Endothelial cell of hepatic sinusoid (primary cell): ENCODE results near the gene STARD6.
"Not testable (repeated sequence)": the region's sequence is repeated elsewhere in the genome, so short reads cannot be mapped to it uniquely, and the experiment has no call there.

ENCODE experiments used
- in situ Hi-C: cut with HindIII; loops from 2 replicates; pipeline ENCODE4 v1.10.0; 2017; ENCODE audit warnings: low sequenced_read_pairs

The STARD6 gene, protein sequence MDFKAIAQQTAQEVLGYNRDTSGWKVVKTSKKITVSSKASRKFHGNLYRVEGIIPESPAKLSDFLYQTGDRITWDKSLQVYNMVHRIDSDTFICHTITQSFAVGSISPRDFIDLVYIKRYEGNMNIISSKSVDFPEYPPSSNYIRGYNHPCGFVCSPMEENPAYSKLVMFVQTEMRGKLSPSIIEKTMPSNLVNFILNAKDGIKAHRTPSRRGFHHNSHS

DNA sequence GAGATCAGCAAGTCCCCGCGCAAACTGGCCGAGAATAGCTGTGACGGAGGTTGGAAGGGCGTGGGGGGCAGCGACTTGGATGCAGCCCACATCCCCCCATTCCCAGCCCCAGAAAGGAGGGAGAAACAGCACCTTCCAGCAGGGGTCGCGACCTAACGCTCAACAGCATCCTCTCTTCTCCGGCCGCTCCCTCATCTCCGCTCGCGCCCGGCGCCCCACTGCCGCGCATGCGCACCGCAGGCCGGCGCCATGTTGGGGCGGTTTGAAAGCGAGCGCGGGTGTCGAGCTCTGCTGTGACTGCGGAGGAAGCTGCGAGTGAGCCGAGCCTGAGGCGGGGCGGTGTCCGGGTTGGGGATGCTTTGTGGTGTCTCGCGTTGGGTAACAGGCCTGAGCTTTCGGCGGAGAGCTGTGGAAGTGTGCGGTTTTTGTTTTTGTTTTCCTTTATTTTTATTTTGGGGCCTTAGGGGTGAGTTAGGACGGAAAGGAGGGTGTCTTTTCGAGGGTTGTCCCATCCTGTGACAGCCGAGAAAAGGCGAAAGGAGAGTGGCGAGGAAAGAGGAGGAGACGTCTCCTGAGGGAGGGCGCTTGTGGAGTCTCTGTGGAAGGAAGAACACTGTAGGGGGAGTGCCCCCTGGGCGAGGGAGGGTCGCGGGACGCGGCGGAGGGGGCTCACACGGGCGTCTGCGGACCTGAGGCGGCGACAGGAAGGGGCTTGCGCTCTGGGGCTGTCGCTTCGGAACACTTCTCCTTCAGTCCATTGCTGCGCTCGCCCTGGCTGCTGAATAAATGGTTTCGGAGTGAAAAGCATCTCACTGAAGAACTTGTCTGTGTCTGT, at the start of gene STARD6, which contains the start of gene C18orf54:
STARD6 (minus strand) TSS at position 199 of the 835 bp plus-strand sequence. CDS start 3,285 bp downstream, outside the sequence.
C18orf54 (plus strand) TSS at position 247 of the 835 bp plus-strand sequence. CDS start 2,667 bp downstream, outside the sequence.
- in situ Hi-C loops: no loop called here

DNA sequence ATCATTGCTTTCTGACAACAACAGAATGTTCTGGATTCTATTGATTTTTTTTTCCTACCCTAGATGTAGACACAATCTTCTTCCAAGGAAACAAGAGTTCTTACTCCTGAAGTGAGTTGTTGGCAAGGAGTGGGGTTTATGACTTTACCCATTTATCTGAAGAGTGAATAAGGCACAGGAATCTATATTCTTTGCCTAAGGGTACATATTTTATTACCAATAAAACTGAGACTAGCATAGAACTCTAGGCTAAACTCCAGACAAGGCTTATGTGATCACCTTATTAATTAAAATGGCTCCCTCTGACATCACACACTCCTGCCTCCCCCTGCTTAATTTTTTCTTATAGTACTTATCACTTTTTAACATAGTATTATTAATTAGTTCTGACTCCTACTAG, 47.6 kb upstream of the STARD6 start:
- in situ Hi-C loops: no loop called here

DNA sequence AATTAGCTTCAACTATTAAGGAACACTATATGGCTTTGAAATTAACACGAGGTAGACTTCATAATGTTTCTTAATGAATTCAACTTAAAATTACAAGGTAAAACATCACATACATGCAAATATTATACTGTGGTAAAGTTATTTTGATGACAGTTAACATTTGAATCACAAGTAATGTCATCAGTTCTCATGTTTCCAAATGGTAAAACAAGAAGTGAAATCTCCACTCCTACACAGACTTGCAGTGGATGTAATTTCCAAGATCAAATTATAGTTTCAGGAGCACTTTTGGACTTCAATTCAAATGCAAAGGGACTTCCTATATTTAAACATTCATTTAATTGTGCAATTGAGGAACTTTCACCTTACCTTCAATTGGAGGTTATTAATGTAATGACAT, 39.1 kb upstream of the STARD6 start:
- in situ Hi-C loops: no loop called here

DNA sequence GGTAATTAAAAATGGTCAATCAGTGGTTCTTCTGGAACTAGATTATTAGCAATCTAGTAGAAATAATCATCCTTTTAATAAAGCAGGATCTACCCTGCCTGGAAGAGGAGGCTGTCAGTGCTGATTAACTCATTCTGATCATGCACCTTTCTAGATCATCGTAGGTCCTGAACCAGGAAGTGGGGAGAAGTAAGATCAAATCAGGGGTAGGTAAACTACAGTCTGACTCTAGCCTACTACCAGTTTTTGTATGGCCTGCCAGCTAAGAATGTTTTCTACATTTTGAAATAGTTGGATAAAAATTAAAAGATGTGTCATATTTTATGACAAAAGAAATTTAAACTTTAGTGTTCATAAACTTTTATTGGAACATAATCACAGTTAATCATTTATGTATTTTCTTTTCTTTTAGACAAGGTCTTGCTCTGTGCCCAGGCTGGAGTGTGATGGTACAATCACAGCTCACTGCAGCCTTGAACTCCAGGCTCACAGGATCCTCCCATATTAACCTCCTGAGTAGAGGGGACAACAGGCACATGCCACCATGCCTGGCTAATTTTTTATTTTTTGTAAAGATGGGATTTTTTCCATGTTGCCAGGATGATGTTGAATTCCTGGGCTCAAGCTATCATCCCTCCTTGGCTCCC, 36.1 kb upstream of the STARD6 start:
- in situ Hi-C loops: no loop called here

DNA sequence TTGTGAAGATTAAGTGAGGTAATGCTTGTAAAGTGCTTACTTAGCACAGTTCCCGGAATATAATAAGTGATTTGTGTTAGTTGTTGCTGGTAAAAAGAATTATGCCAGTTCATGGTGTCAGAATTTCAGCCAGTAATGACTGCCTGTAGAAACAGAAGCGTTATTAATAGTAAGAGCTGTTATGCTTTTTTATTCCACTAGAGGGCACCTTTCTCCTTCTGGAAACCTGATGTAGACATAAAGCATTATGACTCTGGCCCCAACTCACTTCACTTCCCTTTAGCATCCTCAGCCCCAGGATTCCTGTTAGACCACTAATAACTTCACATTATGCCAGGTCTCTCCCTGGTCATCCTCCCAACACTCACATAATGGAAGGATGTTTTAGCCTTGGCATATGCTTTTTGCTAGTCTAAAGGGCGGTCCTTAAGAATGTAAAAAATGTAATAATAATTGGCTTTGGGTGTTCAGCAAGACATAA, 34.9 kb upstream of the STARD6 start:
- in situ Hi-C loops: no loop called here

DNA sequence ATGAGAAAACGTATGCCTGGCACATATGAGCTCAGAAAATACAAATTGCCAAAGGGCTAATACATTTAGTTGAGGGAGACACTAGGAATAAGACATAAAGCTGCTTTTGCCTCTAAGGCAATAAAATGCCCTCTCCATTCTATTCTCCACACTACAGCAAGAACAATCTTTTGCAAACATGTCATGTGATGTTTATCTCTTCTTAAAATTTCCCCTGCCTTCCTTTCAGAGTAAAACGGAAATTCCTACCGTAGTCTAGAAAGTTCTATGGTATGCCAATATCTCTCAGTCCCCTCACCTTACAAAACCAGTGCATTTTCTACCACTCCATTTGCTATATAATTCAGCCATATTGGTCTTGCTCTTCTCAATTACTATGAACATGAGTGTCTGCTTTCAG, 33.2 kb upstream of the STARD6 start:
- in situ Hi-C loops: no loop called here

DNA sequence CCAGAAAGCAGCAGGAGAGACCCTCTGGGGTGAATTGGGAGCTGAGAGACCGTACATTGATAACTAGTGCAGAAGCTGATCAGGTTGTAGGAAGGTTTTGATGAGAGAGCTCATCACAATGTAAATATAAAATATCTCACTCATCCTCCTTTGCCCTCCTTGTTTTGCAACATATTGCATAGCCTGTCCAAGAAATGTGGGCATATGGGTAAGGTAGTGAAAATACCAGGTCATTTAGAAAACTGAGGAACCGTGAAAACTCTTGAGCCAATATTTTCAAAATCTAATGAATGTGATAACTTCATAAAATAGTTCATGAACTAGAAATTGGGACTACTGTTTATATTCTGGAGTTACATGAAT, 31.5 kb upstream of the STARD6 start:
- in situ Hi-C loops: no loop called here

DNA sequence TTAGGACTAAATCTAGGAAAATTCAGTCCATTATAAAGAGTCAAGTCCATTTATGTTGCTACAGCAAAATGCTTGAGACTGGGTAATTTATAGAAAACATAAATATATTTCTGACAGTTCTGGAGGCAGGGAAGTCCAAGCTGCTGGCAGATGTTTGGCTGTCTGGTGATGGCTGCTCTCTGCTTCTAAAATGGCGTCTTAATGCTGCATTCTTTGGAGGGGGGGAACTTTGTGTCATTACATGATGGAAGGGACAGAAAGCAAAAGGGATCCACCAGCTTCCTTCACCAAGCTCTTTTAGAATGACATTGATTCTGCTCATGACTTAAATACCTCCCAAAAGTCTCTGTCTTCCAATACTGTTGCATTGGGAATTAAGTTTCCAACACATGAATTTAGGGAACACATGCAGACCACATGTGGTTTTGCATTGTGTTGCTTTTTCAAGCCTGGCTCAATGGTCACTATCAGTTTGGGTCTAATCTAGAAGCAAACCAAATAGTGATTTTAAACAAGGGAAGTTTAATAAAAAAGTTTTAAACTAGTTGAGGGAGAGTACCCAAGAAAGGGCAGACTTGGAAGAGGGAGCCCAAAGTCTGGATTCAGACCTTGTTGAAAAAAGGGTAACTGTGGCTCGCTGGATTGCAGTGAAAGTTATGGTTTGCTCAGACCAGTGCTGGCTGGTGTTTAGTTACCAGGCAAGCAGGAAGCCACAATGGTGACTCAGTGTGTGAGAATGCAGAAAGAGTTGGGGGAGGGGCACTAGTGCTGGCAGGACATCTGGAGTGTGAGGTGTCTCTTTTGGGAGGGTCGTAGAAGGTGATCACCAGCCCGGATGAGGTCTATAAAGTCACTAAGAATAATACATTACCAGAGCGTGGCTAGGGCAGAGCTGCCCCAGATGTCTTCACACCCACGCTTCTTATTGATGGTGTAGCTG, 30.8 kb upstream of the STARD6 start:
- in situ Hi-C loops: no loop called here

DNA sequence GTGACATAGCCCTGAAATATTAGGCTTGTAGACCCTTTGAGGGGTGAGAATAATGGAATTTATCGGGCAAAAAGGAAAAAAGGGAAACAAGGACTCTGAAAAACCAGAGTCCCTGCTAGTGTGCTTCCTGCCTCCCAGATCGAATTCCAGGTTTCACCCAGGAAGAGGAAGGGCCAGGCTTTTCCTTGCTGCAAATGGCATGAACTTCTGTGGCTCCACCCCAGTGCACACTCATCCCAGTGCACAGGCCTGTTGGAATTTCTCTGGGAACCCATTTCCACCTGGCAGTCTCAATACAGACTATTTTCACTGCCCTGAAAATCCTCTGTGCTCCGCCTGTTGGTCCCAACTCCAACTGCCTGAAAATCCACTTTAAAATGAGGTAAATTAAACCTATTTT, 30.0 kb upstream of the STARD6 start:
- in situ Hi-C loops: no loop called here

DNA sequence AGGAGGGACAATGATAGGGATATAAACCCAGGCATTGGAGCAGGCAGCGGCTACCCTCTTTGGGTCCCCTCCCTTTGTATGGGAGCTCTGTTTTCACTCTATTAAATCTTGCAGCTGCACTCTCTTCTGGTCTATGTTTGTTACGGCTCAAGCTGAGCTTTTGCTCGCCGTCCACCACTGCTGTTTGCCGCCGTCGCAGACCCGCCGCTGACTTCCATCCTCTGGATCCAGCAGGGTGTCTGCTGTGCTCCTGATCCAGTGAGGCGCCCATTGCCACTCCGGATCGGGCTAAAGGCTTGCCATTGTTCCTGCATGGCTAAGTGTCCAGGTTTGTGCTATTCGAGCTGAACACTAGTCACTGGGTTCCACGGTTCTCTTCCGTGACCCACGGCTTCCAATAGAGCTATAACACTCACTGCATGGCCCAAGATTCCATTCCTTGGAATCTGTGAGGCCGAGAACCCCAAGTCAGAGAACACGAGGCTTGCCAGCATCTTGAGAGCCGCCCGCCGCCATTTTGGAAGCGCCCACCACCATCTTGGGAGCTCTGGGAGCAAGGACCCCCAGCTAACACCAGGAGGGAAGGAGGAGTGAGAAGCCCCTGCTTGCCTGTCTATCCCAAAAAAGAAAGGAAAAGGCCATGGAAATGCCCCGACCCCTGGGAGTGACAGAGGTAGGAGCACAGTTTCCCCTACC, 29.3 kb upstream of the STARD6 start:
- in situ Hi-C loops: not testable (repeated sequence)

DNA sequence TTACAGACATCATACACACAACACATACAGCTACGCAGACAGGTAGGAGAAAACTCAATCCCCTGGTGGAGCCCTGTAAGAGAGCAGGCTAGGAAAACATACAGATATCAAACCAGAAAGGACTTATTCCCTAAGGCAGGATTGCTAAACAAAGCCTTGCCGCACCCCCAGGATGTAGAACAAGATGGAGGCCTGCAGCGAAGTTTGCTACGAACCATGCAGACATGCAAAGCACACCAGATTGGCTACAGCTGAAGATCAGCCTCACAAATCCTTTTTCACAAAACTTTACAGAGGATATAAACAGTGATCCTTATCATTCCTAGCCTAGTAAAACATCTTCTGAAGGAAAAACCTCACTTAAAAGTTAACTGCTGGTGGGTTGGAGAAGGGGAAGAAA, 28.4 kb upstream of the STARD6 start:
- in situ Hi-C loops: no loop called here

DNA sequence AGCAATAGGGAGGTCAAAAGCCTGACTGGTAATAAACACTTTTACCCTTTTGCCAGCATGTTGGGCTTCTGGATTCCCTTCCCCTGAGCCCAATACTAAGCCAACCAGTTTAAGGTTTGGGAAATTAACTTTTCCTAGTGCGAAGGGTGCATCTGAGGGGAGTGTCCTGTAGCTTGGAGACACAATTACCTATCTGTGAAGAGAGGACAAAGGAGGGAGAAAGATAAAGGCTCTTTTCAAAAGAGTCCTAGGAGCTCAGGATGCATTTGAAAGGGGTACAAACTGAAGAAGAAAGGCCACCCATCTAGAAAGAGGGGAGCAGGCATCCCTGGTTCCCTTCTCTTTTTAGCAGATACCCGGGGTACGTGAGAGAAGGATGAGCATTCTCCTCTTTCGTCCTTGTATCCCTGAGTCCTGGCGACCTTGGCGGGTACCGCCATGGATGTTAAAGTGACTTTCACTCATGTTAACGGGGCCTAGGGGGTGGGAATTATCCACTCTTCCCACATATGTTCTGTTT, 25.1 kb upstream of the STARD6 start:
- in situ Hi-C loops: no loop called here

DNA sequence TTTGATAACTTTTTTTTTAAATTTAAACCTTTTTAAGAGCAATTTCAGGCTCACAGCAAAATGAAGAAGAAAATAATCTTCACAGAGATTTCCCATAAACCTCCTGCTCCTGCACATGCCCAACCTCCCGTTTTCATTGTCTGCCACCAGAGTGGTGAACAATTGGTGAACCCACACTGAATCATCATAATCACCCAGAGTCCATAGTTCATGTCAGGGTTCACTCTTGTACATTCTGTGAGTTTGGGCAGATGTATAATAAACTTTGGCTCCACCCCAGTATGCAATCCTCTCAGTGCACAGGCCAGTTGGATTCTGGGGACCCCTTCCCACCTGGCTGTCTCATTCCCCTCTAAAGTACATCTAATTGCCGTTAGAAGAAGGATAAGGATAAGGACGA, 24.4 kb upstream of the STARD6 start:
- in situ Hi-C loops: no loop called here

DNA sequence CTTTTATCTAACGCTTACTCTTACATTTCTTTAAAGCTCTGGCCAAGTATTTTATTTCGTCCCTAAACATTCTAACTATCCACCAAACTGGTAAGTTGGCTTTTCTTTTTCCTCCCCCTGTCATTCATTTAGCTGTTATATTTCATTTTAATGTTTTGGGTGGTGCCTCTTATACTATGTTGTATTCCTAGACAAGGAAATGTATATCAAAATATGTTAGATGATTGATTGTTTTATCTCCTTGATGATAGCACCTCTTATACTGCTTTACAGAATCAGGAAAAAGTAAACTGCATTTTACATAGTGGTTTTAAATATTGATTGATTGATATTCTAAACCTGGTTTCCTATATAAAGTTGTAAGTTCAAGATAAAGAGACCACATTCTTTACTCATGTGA, 24.0 kb upstream of the STARD6 start:
- in situ Hi-C loops: no loop called here

DNA sequence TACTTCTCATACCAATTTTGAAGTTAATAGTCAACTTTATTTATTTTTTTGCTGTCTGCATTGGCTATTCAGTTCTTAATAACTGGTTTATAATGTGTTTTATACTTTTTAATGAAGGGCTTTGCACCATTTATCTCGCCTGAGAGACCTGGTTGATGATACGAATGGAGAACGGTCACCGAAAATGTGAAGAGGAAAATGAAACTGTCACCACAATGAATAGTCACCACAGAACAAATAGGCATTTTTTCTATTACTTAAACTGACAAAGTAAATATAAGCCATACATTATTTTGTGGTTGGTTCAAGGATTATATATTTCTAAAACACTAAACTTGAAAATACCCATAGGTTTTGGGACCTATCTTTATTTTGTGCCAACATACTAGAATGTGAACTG, 20.4 kb upstream of the STARD6 start:
- in situ Hi-C loops: no loop called here

DNA sequence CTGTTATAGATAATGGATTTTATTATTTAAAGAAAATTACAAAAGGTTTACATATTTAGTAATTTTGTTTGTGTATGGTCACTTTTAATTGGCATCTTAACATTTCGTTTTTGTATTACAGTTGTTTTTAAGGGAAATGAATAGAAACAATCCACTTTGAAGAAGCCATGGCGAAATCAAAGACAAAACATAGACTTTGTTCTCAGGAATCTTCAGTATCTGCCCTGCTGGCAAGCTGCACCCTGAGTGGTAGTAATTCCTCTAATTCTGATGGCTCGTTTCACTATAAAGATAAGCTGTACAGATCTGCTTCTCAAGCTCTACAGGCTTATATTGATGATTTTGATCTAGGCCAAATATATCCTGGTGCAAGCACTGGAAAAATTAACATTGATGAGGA, 2.7 kb upstream of the STARD6 start:
- in situ Hi-C loops: no loop called here

DNA sequence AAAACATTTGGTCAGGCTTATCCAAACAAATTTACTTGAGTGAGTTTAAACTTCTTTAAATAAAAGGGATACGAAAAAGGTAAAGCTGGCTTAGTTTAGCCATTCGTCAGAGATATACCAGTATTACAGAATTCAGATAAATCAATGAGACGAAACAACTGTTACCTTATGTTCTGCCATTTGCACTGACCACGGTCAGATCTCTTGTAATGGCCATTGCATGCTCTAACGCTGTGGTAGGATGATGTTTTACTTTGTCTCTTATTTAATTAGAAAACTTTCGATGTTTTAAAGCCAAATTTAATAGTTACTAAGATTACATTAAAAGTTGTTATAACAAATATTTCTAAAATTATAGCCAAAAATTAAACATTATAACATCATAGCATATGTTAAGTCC, 1.6 kb upstream of the STARD6 start:
- in situ Hi-C loops: no loop called here

DNA sequence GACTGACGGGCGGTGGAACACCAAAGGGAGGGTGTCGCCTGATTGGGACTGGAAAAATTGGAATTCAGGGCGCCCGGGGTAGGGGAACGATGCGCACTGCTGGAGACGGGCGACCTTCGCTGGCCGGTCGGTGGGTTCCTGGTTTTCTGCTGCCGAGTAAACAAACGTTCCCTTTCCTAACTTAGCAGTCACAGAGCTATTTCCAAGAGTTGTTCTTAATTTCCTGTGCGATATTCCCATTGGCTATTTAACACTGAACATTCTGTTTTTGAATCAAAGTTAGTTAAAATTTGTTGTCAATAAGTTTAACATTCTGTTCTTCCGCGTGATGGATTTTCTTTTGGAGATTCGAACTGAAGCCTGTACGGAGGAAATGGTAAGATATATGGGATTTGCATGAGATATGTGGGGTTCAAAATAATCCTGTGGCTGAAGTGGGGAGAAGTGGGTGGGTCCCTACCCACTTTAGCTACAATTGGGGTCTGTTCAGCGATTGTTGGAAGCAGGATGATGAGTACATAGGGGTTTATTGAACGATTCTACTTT, 910 bp upstream of the STARD6 start:
- in situ Hi-C loops: no loop called here

DNA sequence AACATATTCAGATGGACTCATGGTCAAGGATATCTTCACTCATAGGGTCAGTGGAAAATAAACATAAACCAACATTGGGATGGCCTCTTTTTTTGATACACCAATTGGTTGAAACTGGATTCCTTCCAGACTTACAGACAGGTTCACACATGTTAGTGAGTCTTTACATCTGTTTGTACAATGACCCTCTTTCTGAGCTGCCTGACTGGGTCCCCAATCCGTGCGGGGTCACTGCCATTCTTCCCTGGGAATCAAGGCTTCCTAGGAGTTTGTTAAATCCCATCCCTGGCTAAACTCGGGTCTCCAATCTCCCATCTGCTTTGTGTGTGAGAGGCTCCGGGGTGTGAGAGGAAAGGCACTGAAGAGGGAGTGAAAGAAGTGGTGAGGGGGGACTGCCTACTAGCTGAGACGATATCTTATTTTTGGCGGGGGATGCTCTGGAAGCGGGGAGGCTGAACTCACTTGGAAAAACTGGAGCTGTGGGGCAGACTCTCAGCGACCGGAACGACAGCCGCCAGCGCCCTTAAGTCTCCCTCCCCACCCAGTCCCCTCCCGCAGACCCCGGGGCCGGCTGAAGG, 487 bp downstream of the STARD6 start:
- in situ Hi-C loops: no loop called here
